Lower leg skin (tissue), 3 donors: ENCODE results near the gene METTL8.

Experiments
- CTCF ChIP-seq, 3 donors: fragments of 450-650 bp; IDR thresholded peaks; one replicate each; pipeline ENCODE4 v1.5.1; 2016; ENCODE audit warnings: antibody characterized with exemption in 3 of 3, mild to moderate bottlenecking in 3 of 3, moderate library complexity in 2 of 3
- POLR2A ChIP-seq, 2 donors: fragments of 450-650 bp; IDR thresholded peaks; one replicate each; pipeline ENCODE4 v1.6.1; 2016 to 2017; ENCODE audit warnings: antibody characterized with exemption in 2 of 2, mild to moderate bottlenecking in 1 of 2, moderate library complexity in 1 of 2

- TF ChIP-seq CTCF (IDR thresholded peaks at IDR 0.05) (no peak), POLR2A (IDR thresholded peaks at IDR 0.05) (no peak)
Observed at GRCh38 chr2:171341394-171342066, 92.3 kb downstream of the METTL8 start.
